GM23248 (cell line): ENCODE results near the gene PPP2R5C.

Experiments used
- EZH2 ChIP-seq: fragments of 200-600 bp; sonication (generic); IDR thresholded peaks from 2 replicates; pipeline ENCODE4 v1.6.1; 2018; ENCODE audit warnings: antibody characterized with exemption, mild to moderate bottlenecking; ENCODE audit not compliant: insufficient read depth, poor library complexity, severe bottlenecking
- EZH2phosphoT487 ChIP-seq: fragments of 200-600 bp; sonication (generic); IDR thresholded peaks from 2 replicates; pipeline ENCODE4 v1.6.1; 2018; ENCODE audit warnings: antibody characterized with exemption, moderate library complexity, mild to moderate bottlenecking, low read depth; ENCODE audit not compliant: insufficient read depth

- no peak for TF ChIP-seq EZH2
- no peak for TF ChIP-seq EZH2phosphoT487
These were observed 22.7 kb upstream of the PPP2R5C start for GRCh38 chr14:101738703-101739320.
